Ecto neural progenitor cell (in vitro differentiated cells): ENCODE data around the gene PSKH1.
"Not testable (repeated sequence)": the region's sequence is repeated elsewhere in the genome, so short reads cannot be mapped to it uniquely, and the experiment has no call there.

Experiments used
- DNase-seq: peaks from one replicate; pipeline ENCODE4 v3.0.0-alpha.2; 2018; ENCODE audit warnings: low spot score

Gene PSKH1

GRCh38 chr16:67892899-67893742, at the start of gene PSKH1:
PSKH1 (plus strand) TSS chr16:67893254; CDS start chr16:67908750, 15,496 bp downstream.
- DNase-seq, result peak; percentile 97

GRCh38 chr16:67843343-67843765, 49.7 kb upstream of the PSKH1 start:
- no peak for DNase-seq

- no peak for DNase-seq
Observed at GRCh38 chr16:67844497-67844896, 48.6 kb upstream of the PSKH1 start.

- no peak for DNase-seq
Observed at GRCh38 chr16:67845291-67846062, 47.6 kb upstream of the PSKH1 start.

- DNase-seq, result no peak
Observed at GRCh38 chr16:67846063-67846319, 47.1 kb upstream of the PSKH1 start.

- DNase-seq, result peak; percentile 99
Observed at GRCh38 chr16:67846320-67847063, 46.6 kb upstream of the PSKH1 start, which contains the start of gene NUTF2. NUTF2 (plus strand) TSS chr16:67846933; CDS start chr16:67865131, 18,198 bp downstream.

- peak; percentile 58 for DNase-seq
Observed at GRCh38 chr16:67847064-67847861, 45.8 kb upstream of the PSKH1 start, which contains the start of gene CENPT. CENPT (minus strand) TSS chr16:67847693; CDS start chr16:67833859, 13,834 bp downstream.

GRCh38 chr16:67848118-67848517, 44.9 kb upstream of the PSKH1 start:
- DNase-seq, result no peak

- no peak for DNase-seq
Observed at GRCh38 chr16:67853670-67854069, 39.4 kb upstream of the PSKH1 start.

GRCh38 chr16:67855789-67856188, 37.3 kb upstream of the PSKH1 start:
- no peak for DNase-seq

- no peak for DNase-seq
Observed at GRCh38 chr16:67856927-67857546, 36.0 kb upstream of the PSKH1 start.

- DNase-seq, result no peak
Observed at GRCh38 chr16:67857547-67858233, 35.4 kb upstream of the PSKH1 start.

- DNase-seq, result no peak
Observed at GRCh38 chr16:67858500-67858899, 34.6 kb upstream of the PSKH1 start.

- DNase-seq, result no peak
Observed at GRCh38 chr16:67860589-67861398, 32.3 kb upstream of the PSKH1 start.

- DNase-seq, result no peak
Observed at GRCh38 chr16:67861877-67862276, 31.2 kb upstream of the PSKH1 start.

GRCh38 chr16:67862623-67863583, 30.2 kb upstream of the PSKH1 start:
- no peak for DNase-seq

GRCh38 chr16:67864044-67864443, 29.0 kb upstream of the PSKH1 start:
- DNase-seq, result not testable (repeated sequence)

- no peak for DNase-seq
Observed at GRCh38 chr16:67864594-67864993, 28.5 kb upstream of the PSKH1 start.
